Body of pancreas (tissue), 4 donors: Measurements from ENCODE around the gene MBD6. TPM values are rescaled to one million over a fixed set of nuclear protein-coding genes. Genes with fewer than 3 reads are reported as not detected.

ENCODE experiments used
- ATAC-seq: fragments of 150-250 bp; one replicate; pipeline ENCODE4 v1.9.1; 2016
- DNase-seq, 4 donors: peaks; one replicate each; pipeline ENCODE4 v3.0.0-alpha.2; 2019
- H3K27ac ChIP-seq, 4 donors: fragments of 200-600 bp; sonication (generic); 1 replicate in 3 of 4; 2 replicates in 1 of 4; pipeline versions ENCODE4 v1.5.1 to v1.6.1; 2016 to 2019; ENCODE audit warnings: mild to moderate bottlenecking in 1 of 4, mixed read lengths in 1 of 4, moderate library complexity in 1 of 4
- H3K27me3 ChIP-seq, 2 donors: fragments of 200-600 bp; sonication (generic); one replicate each; pipeline ENCODE4 v1.6.0; 2016; ENCODE audit warnings: mild to moderate bottlenecking in 1 of 2
- H3K36me3 ChIP-seq, 2 donors: fragments of 200-600 bp; sonication (generic); replicated peaks in 1 of 2; 2 replicates each; pipeline ENCODE4 v1.5.1; 2016; ENCODE audit warnings: low read depth in 2 of 2; ENCODE audit not compliant: insufficient read depth in 1 of 2
- H3K4me1 ChIP-seq: fragments of 200-600 bp; sonication (generic); one replicate; pipeline ENCODE4 v1.6.0; 2016
- H3K4me3 ChIP-seq, 2 donors: fragments of 200-600 bp; sonication (generic); 1 replicate in 1 of 2; 2 replicates in 1 of 2; pipeline ENCODE4 v1.5.1; 2016 to 2019
- H3K9me3 ChIP-seq, 3 donors: fragments of 200-600 bp; sonication (generic); 1 replicate in 2 of 3; 2 replicates in 1 of 3; pipeline ENCODE4 v1.5.1; 2016
- POLR2A ChIP-seq, 3 donors: fragments of 450-650 bp; IDR thresholded peaks; one replicate each; pipeline ENCODE4 v1.6.1; 2016; ENCODE audit warnings: antibody characterized with exemption in 3 of 3, mild to moderate bottlenecking in 2 of 3
- WGBS, 2 donors: methylation state at CpG; one replicate each; pipeline ENCODE4 v1.1.5; 2017; 5-methylcytosine and 5-hydroxymethylcytosine counted together
- intact Hi-C: fragments of 100-400 bp; cut with DNase I; formaldehyde crosslinking; loops from one replicate; pipeline ENCODE4 v1.15.1; 2023
- microRNA counts, 2 donors: library from miRNA; unstranded; fragments of <30 nt; microRNA quantifications; one replicate each; lab custom pipeline; 2017
- microRNA-seq, 2 donors: library from miRNA; unstranded; fragments of <30 nt; microRNA quantifications; one replicate each; pipeline ENCODE4, GENCODE V29; 2016; ENCODE audit warnings: borderline number of aligned reads in 2 of 2, borderline replicate concordance in 2 of 2
- small RNA-seq: library from RNA; depleted of rRNA; stranded (forward); fragments of <200 nt; gene quantifications from one replicate; pipeline ENCODE3, GENCODE V24; 2016
- total RNA-seq, 2 donors: library from RNA; depleted of rRNA; stranded (reverse); fragments of >200 nt; gene quantifications; one replicate each; pipeline ENCODE4 v1.1.0, GENCODE V29; 2016
- TF ChIP-seq, protein P1 (sequence below), 7 experiments: fragments of 450-650 bp in 4 of 7; fragments of 200-600 bp in 3 of 7; sonication (generic) in 3 of 7; IDR thresholded peaks; one replicate each; pipeline ENCODE4 v1.5.1; 2016 to 2019; ENCODE audit warnings: antibody characterized with exemption in 7 of 7

MBD6 gene
- total RNA-seq, 2 donors from 2014 or later: 22.7 to 30.6 TPM

DNA sequence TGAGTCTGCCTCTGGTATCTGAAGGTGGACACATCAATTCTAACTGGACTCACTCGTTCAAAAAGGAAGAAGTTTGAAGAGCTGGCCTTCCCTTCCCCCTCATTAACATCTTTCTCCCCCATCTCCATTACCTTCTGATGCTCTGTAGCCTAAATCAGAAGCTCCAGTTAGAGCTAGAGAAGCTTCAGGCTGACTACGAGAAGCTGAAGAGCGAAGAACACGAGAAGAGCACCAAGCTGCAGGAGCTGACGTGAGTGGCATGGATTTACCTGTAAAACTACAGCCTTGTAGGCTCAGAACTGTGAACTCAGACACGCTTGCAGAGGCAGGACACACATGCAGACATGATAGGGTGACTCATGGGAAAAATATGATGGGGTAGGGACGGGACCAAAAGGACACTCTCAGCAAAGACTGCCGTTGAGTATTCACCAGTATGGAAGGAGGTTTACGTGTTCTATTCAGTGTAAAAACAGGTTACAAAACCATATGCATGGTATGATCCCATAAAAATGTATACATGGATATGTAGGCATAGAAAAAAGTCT, 54.1 kb downstream of the MBD6 start:
- no peaks in the 10 kb centered on the region for H3K9me3 ChIP-seq
- no peak for DNase-seq
- no peaks in the 10 kb centered on the region for H3K36me3 ChIP-seq
- H3K4me1 ChIP-seq: no peaks in the 10 kb centered on the region
- no peak for TF ChIP-seq POLR2A (IDR thresholded peaks at IDR 0.05)
- TF ChIP-seq, protein P1, sequence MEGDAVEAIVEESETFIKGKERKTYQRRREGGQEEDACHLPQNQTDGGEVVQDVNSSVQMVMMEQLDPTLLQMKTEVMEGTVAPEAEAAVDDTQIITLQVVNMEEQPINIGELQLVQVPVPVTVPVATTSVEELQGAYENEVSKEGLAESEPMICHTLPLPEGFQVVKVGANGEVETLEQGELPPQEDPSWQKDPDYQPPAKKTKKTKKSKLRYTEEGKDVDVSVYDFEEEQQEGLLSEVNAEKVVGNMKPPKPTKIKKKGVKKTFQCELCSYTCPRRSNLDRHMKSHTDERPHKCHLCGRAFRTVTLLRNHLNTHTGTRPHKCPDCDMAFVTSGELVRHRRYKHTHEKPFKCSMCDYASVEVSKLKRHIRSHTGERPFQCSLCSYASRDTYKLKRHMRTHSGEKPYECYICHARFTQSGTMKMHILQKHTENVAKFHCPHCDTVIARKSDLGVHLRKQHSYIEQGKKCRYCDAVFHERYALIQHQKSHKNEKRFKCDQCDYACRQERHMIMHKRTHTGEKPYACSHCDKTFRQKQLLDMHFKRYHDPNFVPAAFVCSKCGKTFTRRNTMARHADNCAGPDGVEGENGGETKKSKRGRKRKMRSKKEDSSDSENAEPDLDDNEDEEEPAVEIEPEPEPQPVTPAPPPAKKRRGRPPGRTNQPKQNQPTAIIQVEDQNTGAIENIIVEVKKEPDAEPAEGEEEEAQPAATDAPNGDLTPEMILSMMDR (IDR thresholded peaks at IDR 0.05): no peak
- H3K4me3 ChIP-seq: no peak overlapping the region
- 79 to 80% methylated on average over 9 of the region's 9 CpGs for WGBS, 2 donors
- no peak overlapping the region for H3K27ac ChIP-seq
- intact Hi-C loops: no loop called here
- no peaks in the 10 kb centered on the region for H3K27me3 ChIP-seq
- no peak for ATAC-seq

DNA sequence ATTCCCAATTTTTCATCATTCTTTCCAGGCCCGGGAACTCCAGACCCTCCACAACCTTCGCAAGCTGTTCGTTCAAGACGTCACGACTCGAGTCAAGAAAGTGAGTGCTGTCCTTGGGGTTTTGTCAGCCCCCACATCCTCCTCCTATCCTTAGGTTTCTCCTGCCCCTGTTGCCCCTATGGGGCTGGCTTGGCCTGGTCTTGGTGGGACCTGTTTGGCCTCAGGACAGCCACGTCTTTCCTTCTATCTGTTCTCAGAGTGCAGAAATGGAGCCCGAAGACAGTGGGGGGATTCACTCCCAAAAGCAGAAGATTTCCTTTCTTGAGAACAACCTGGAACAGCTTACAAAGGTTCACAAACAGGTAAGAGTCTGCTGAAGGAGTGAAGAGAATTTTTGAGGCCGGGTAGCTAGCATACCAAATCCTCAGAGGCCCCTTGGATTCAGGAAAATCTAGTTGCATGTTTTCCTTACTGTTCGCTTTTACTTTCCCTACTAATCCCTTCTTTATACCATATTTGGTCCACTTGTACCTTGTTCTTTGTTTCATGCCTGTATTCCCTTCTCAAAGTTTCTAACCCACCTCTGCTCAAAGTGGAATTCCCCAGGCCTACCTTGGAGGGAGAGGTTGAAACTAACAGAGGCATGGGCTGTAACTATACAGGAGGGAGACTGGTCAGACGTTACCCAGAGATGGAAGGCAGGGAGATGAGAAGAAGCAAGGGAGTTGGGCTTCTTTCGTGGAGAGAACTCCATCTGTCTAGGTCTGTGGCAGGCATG, 55.5 kb downstream of the MBD6 start:
- Histone ChIP-seq H3K4me1 (no peaks in the 10 kb centered on the region), H3K4me3 (no peak overlapping the region), H3K27ac (no peak overlapping the region), H3K27me3 (no peaks in the 10 kb centered on the region), H3K36me3 (no peaks in the 10 kb centered on the region), H3K9me3 (no peaks in the 10 kb centered on the region)
- intact Hi-C loops: no loop called here
- 79 to 84% methylated on average over 12 of the region's 12 CpGs for WGBS, 2 donors
- TF ChIP-seq, protein P1 (IDR thresholded peaks at IDR 0.05): no peak
- TF ChIP-seq POLR2A (IDR thresholded peaks at IDR 0.05): no peak
- no peak for DNase-seq
- ATAC-seq: no peak

DNA sequence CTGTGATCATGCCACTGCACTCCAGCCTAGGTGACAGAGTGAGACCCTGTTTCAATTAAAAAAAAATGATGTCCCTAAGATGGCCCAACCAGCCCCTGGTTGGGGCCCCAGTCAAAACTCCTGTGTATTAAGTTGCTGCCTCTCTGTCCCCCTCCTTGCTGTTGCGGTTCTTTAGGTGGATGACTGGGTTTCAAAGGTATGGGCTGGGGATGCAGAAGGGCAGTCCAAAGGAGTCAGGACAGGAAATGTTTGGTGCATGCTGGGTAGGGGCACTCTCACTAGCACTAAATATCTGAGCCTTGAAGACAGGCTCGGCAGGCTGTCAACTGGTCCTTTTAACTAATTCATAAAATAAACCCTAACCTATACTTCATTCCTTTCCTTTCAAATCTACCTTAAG, 56.4 kb downstream of the MBD6 start:
- intact Hi-C loops: no loop called here

More for the DNA sequence above, 56.4 kb downstream of the MBD6 start:
- Histone ChIP-seq H3K9me3 (no peaks in the 10 kb centered on the region), H3K4me1 (no peaks in the 10 kb centered on the region), H3K27me3 (no peaks in the 10 kb centered on the region), H3K27ac (no peak overlapping the region), H3K36me3 (no peaks in the 10 kb centered on the region), H3K4me3 (no peak overlapping the region)
- DNase-seq (no peak), ATAC-seq (no peak)
- TF ChIP-seq POLR2A (IDR thresholded peaks at IDR 0.05): no peak
- TF ChIP-seq, protein P1 (IDR thresholded peaks at IDR 0.05): no peak
- 82% methylated on average over 2 of the region's 2 CpGs for WGBS, 2 donors

MicroRNA genes within 50 kb of the gene (microRNA counts, 767-probe panel; counts per million panel counts)
- microRNA hsa-miR-616-3p (lab: Ali Mortazavi, UCI): 0 to 736 counts per million in 2 donors

Small RNA genes within 50 kb of the gene (microRNA-seq; reads per million reads assigned to microRNA genes)
- gene MIR616 (0.47 to 1.3 reads per million in 2 donors), gene MIR6758 (0.47 to 0.90 reads per million in 2 donors)

Small RNA genes within 50 kb of the gene (small RNA-seq; reads per million reads assigned to genes)
- not detected for gene MIR616

Other genes starting within 250 kb of the MBD6 start
- 10 to 100 TPM; 16.1 to 41.9 TPM for gene R3HDM2, start 91.8 kb upstream of the MBD6 start, total RNA-seq
- not detected for gene INHBC, start 88.0 kb upstream of the MBD6 start, total RNA-seq
- gene INHBE, start 67.5 kb upstream of the MBD6 start, total RNA-seq: not detected
- gene GLI1, start 63.0 kb upstream of the MBD6 start, total RNA-seq: 1 to 10 TPM in 1 of 2 donors, not detected in 1; 1.0 TPM
- 10 to 100 TPM in 1 of 2 donors, not detected in 1; 18.9 TPM for gene ARHGAP9, start 43.0 kb upstream of the MBD6 start, total RNA-seq
- gene MARS1, start 34.8 kb upstream of the MBD6 start, total RNA-seq: 100 to 1,000 TPM in 1 of 2 donors, 10 to 100 TPM in 1; 61.7 to 103 TPM
- gene DDIT3, start 2.3 kb upstream of the MBD6 start, total RNA-seq: 10 to 100 TPM in 1 of 2 donors, 1 to 10 TPM in 1; 7.3 to 12.7 TPM
- 10 to 100 TPM; 80.1 to 89.2 TPM for gene DCTN2, start 24.4 kb downstream of the MBD6 start, total RNA-seq
- 1 to 10 TPM in 1 of 2 donors, under 1 TPM in 1; 0.33 to 1.3 TPM for gene KIF5A, start 27.2 kb downstream of the MBD6 start, total RNA-seq
- gene PIP4K2C, start 68.4 kb downstream of the MBD6 start, total RNA-seq: 10 to 100 TPM; 12.2 to 48.0 TPM
- 10 to 100 TPM in 1 of 2 donors, 1 to 10 TPM in 1; 4.6 to 12.2 TPM for gene DTX3, start 82.0 kb downstream of the MBD6 start, total RNA-seq
- gene ARHGEF25, start 88.6 kb downstream of the MBD6 start, total RNA-seq: 10 to 100 TPM; 10.1 to 10.9 TPM
- under 1 TPM in 1 of 2 donors, not detected in 1; 0.78 TPM for gene B4GALNT1, start 110.4 kb downstream of the MBD6 start, total RNA-seq
- gene OS9, start 171.3 kb downstream of the MBD6 start, total RNA-seq: 100 to 1,000 TPM; 167 to 213 TPM
- 1 to 10 TPM in 1 of 2 donors, under 1 TPM in 1; 0.33 to 1.0 TPM for gene AGAP2, start 215.9 kb downstream of the MBD6 start, total RNA-seq
- 10 to 100 TPM; 33.7 to 36.9 TPM for gene TSPAN31, start 222.2 kb downstream of the MBD6 start, total RNA-seq
- gene CDK4, start 229.5 kb downstream of the MBD6 start, total RNA-seq: 10 to 100 TPM; 27.0 to 81.2 TPM
- gene MARCHF9, start 232.3 kb downstream of the MBD6 start, total RNA-seq: 1 to 10 TPM; 5.2 to 9.9 TPM
- 1 to 10 TPM; 2.6 to 3.6 TPM for gene CYP27B1, start 244.3 kb downstream of the MBD6 start, total RNA-seq
- 10 to 100 TPM; 16.1 to 23.1 TPM for gene METTL1, start 249.3 kb downstream of the MBD6 start, total RNA-seq
- gene EEF1AKMT3, start 249.8 kb downstream of the MBD6 start, total RNA-seq: 10 to 100 TPM; 11.2 to 15.0 TPM